Measurements from ENCODE around the gene COX14. TPM values are rescaled to one million over a fixed set of nuclear protein-coding genes. Genes with fewer than 3 reads are reported as not detected.
A peak's percentile ranks its signal among the peaks of the same experiment; 100 is the strongest.

The COX14 gene
- polyA plus RNA-seq, 3 donors = 63.8 to 257 (median 231) TPM

DNA sequence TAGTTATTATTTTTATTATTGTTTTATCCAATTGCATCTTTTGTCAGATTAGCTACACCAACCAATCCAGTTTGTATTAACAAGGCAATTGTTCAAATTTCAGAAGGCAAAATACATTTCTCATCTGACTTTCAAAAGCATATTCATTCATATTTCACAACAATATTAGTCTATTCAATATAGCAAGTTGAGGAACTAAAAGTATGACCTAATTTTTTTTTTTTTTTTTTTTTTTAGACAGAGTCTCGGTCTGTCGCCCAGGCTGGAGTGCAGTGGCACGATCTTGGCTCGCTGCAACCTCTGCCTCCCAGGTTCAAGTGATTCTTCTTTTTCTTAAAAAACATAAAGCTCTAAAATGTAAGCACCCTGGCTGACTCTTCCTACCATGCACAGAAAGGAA lies 17.3 kb downstream of the COX14 start:
- intact Hi-C loops (cut with micrococcal nuclease) = no loop called here
- Histone ChIP-seq H3K27me3 (ENCODE audit: control insufficient read depth in 2 of 2, insufficient read depth in 2 of 2, low read length in 2 of 2) (no peaks in the 10 kb centered on the region), H3K36me3 (replicated peaks in 1 of 2; ENCODE audit: control insufficient read depth in 1 of 2, insufficient read depth in 2 of 2, low read length in 2 of 2) (peaks cover 44 to 81% of the 10 kb centered on the region in 2 donors), H4K20me1 (ENCODE audit: insufficient read depth, low read length) (peaks cover 49% of the 10 kb centered on the region), H3K27ac (ENCODE audit: low read depth in 1 of 2, low read length in 2 of 2) (peak overlapping the region in 1 of 2 donors; percentile 10), H3K4me2 (replicated peaks; ENCODE audit: extremely low read depth, low read length, poor library complexity, severe bottlenecking) (no peak overlapping the region), H3K4me1 (ENCODE audit: control insufficient read depth in 1 of 2, insufficient read depth in 2 of 2, low read length in 2 of 2) (peaks cover 11 to 16% of the 10 kb centered on the region in 2 donors), H3K79me2 (ENCODE audit: insufficient read depth, low read length) (no peaks in the 10 kb centered on the region), H3K9me3 (replicated peaks in 1 of 2; ENCODE audit: control insufficient read depth in 1 of 2, insufficient read depth in 1 of 2, low read length in 2 of 2) (no peaks in the 10 kb centered on the region), H2AFZ (ENCODE audit: insufficient read depth, low read depth, low read length, poor library complexity, severe bottlenecking) (no peak overlapping the region), H3K4me3 (replicated peaks in 1 of 3; ENCODE audit: low read depth in 2 of 3, low read length in 3 of 3) (no peak overlapping the region), H3K9ac (ENCODE audit: insufficient read depth, low read length, poor library complexity, severe bottlenecking) (no peak overlapping the region)
- Mint-ChIP-seq H3K4me3 (no peak overlapping the region), H3K36me3 (peaks cover 71 to 84% of the 10 kb centered on the region in 2 donors), H3K27ac (peak overlapping the region in 5 of 7 donors; percentile 41 to 74 (median 63)), H3K9me3 (no peaks in the 10 kb centered on the region), H3K27me3 (ENCODE audit: low read depth in 3 of 3) (peaks cover 0 to 1% (median 0%) of the 10 kb centered on the region in 3 donors), H3K4me1 (peaks cover 17% of the 10 kb centered on the region)
- WGBS (ENCODE audit: insufficient coverage) = no CpG with 5 or more reads among the region's 4 CpGs
- peak in 1 of 3 donors; percentile 12 for DNase-seq
- TF ChIP-seq, protein P1, sequence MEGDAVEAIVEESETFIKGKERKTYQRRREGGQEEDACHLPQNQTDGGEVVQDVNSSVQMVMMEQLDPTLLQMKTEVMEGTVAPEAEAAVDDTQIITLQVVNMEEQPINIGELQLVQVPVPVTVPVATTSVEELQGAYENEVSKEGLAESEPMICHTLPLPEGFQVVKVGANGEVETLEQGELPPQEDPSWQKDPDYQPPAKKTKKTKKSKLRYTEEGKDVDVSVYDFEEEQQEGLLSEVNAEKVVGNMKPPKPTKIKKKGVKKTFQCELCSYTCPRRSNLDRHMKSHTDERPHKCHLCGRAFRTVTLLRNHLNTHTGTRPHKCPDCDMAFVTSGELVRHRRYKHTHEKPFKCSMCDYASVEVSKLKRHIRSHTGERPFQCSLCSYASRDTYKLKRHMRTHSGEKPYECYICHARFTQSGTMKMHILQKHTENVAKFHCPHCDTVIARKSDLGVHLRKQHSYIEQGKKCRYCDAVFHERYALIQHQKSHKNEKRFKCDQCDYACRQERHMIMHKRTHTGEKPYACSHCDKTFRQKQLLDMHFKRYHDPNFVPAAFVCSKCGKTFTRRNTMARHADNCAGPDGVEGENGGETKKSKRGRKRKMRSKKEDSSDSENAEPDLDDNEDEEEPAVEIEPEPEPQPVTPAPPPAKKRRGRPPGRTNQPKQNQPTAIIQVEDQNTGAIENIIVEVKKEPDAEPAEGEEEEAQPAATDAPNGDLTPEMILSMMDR (IDR thresholded peaks at IDR 0.05) = no peak

DNA sequence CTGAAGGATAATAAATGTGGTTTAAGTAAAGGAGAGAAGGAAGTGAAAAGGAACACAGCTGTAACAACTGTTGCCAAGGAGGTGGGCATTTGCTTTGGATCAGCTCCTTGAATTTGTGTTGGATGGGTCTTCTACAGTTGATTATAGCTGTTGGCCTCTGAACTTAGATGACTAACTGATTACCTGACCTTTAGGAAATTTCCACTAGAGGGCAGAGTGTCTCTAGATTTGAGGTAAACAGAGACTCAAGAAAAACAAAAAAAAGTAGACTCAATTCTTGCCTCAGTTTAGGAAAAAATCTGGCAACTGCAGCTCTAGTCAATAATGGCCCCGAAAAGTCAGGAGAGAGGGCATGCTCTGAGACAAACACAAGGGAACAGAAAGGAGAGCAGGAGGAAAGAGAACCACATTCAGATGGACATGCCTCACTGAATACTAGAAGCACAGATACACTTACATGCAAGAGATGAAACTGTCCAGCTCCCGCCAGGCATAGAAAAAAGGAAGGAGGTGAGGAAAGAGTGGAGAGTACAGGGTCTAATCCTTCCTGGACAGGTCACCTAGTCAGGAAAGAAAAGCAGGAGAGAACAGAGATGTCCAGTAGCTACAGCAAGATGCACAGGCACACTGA lies 20.6 kb downstream of the COX14 start:
- intact Hi-C loops (cut with micrococcal nuclease) = loop anchor here (2.0 to 5.0 kb wide), 2 partner anchors 40 to 42 kb away; no protein-coding TSS in a partner anchor
- no peak overlapping the region for H3K4me3 ChIP-seq (replicated peaks in 1 of 3; ENCODE audit: low read depth in 2 of 3, low read length in 3 of 3)
- Mint-ChIP-seq H3K9me3 (no peaks in the 10 kb centered on the region), H3K36me3 (peaks cover 67 to 85% of the 10 kb centered on the region in 2 donors), H3K4me3 (no peak overlapping the region), H3K27me3 (ENCODE audit: low read depth in 3 of 3) (no peaks in the 10 kb centered on the region), H3K4me1 (peaks cover 15% of the 10 kb centered on the region), H3K27ac (peak overlapping the region in 2 of 7 donors; percentile 0 to 10)
- no CpG with 5 or more reads among the region's 2 CpGs for WGBS (ENCODE audit: insufficient coverage)
- H3K79me2 ChIP-seq (ENCODE audit: insufficient read depth, low read length) = no peaks in the 10 kb centered on the region
- peak in 1 of 3 donors; percentile 15 for DNase-seq
- no peaks in the 10 kb centered on the region for H3K9me3 ChIP-seq (replicated peaks in 1 of 2; ENCODE audit: control insufficient read depth in 1 of 2, insufficient read depth in 1 of 2, low read length in 2 of 2)
- H3K9ac ChIP-seq (ENCODE audit: insufficient read depth, low read length, poor library complexity, severe bottlenecking) = no peak overlapping the region
- H2AFZ ChIP-seq (ENCODE audit: insufficient read depth, low read depth, low read length, poor library complexity, severe bottlenecking) = no peak overlapping the region
- H3K4me2 ChIP-seq (replicated peaks; ENCODE audit: extremely low read depth, low read length, poor library complexity, severe bottlenecking) = no peak overlapping the region
- H3K4me1 ChIP-seq (ENCODE audit: control insufficient read depth in 1 of 2, insufficient read depth in 2 of 2, low read length in 2 of 2) = peaks cover 11 to 16% of the 10 kb centered on the region in 2 donors
- peaks cover 40% of the 10 kb centered on the region for H4K20me1 ChIP-seq (ENCODE audit: insufficient read depth, low read length)
- TF ChIP-seq, protein P1 (IDR thresholded peaks at IDR 0.05) = peak; percentile 79
- H3K27me3 ChIP-seq (ENCODE audit: control insufficient read depth in 2 of 2, insufficient read depth in 2 of 2, low read length in 2 of 2) = no peaks in the 10 kb centered on the region
- H3K27ac ChIP-seq (ENCODE audit: low read depth in 1 of 2, low read length in 2 of 2) = no peak overlapping the region
- peaks cover 58 to 86% of the 10 kb centered on the region in 2 donors for H3K36me3 ChIP-seq (replicated peaks in 1 of 2; ENCODE audit: control insufficient read depth in 1 of 2, insufficient read depth in 2 of 2, low read length in 2 of 2)
